ENCODE measurements around the gene SERPINA10. TPM values are rescaled to one million over a fixed set of nuclear protein-coding genes. Genes with fewer than 3 reads are reported as not detected.

The SERPINA10 gene
- total and polyA plus RNA-seq, 2 of the 13 experiments (the other 11 are each of a cell fraction or from before 2014, with no cell fraction given): 20.1 to 20.2 TPM

DNA sequence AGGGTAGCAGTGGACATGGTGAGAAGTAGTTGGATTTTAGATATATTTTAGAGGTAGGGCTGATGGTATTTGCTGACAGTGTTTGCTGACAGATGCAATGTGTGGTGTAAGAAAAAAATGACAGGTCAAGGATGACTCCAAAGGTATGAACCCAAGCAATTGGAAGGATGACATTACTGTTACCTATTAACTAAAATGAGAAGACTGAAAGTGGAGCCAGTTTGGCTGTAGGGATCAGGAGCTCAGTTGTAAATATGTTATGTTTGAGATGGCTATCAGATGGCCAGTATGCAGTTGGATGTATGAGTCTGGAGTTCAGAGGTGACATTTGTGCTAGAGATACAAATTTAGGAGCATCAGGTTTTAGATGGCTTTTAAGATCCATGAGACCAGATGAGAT, 47.5 kb upstream of the SERPINA10 start (continued):
- TF ChIP-seq GATA4 (IDR thresholded peaks at IDR 0.05; ENCODE audit: borderline replicate concordance, low read depth) (peak; percentile 63; the same call in 1 of the 2 replicates), TCF12 (IDR thresholded peaks at IDR 0.05) (no peak), TCF12 (CRISPR knock-in tag; IDR thresholded peaks at IDR 0.05) (peak; percentile 51; the same call in 1 of the 2 replicates), ZNF335 (CRISPR knock-in tag; IDR thresholded peaks at IDR 0.05) (peak; percentile 34; the same call in 1 of the 2 replicates), HDAC1 (CRISPR knock-in tag; IDR thresholded peaks at IDR 0.05) (peak; percentile 90), EP300 (IDR thresholded peaks at IDR 0.05; ENCODE audit: low read depth in 2 of 2, low read length in 2 of 2) (peak in 1 of 2 experiments; percentile 93; a peak in 2 of 4 replicates), EP300 (CRISPR knock-in tag; IDR thresholded peaks at IDR 0.05; ENCODE audit: borderline replicate concordance) (peak; percentile 54; the same call in 1 of the 2 replicates), TCF7 (IDR thresholded peaks at IDR 0.05; ENCODE audit: low read depth) (peak; percentile 66), ZNF230 (CRISPR knock-in tag; IDR thresholded peaks at IDR 0.05) (no peak), MED8 (CRISPR knock-in tag; IDR thresholded peaks at IDR 0.05; ENCODE audit: insufficient replicate concordance) (peak; percentile 31), KLF6 (CRISPR knock-in tag; IDR thresholded peaks at IDR 0.05) (peak; percentile 29; the same call in 1 of the 2 replicates), TRIM24 (CRISPR knock-in tag; IDR thresholded peaks at IDR 0.05) (no peak), GLI4 (CRISPR knock-in tag; IDR thresholded peaks at IDR 0.05; ENCODE audit: borderline replicate concordance) (no peak), SKI (IDR thresholded peaks at IDR 0.05; ENCODE audit: partially characterized antibody) (peak; percentile 64), FOXP4 (CRISPR knock-in tag; IDR thresholded peaks at IDR 0.05) (peak; percentile 93), ZNF724P (CRISPR knock-in tag; IDR thresholded peaks at IDR 0.05; ENCODE audit: borderline replicate concordance) (no peak), NKX3-1 (CRISPR knock-in tag; IDR thresholded peaks at IDR 0.05) (peak; percentile 48; the same call in 1 of the 2 replicates), GZF1 (CRISPR knock-in tag; IDR thresholded peaks at IDR 0.05) (no peak)
- TF ChIP-seq, protein P1, sequence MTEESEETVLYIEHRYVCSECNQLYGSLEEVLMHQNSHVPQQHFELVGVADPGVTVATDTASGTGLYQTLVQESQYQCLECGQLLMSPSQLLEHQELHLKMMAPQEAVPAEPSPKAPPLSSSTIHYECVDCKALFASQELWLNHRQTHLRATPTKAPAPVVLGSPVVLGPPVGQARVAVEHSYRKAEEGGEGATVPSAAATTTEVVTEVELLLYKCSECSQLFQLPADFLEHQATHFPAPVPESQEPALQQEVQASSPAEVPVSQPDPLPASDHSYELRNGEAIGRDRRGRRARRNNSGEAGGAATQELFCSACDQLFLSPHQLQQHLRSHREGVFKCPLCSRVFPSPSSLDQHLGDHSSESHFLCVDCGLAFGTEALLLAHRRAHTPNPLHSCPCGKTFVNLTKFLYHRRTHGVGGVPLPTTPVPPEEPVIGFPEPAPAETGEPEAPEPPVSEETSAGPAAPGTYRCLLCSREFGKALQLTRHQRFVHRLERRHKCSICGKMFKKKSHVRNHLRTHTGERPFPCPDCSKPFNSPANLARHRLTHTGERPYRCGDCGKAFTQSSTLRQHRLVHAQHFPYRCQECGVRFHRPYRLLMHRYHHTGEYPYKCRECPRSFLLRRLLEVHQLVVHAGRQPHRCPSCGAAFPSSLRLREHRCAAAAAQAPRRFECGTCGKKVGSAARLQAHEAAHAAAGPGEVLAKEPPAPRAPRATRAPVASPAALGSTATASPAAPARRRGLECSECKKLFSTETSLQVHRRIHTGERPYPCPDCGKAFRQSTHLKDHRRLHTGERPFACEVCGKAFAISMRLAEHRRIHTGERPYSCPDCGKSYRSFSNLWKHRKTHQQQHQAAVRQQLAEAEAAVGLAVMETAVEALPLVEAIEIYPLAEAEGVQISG (CRISPR knock-in tag; IDR thresholded peaks at IDR 0.05): 0 out of 2 replicates have a peak, but pooled peaks have one; percentile 20
- TF ChIP-seq, protein P2, sequence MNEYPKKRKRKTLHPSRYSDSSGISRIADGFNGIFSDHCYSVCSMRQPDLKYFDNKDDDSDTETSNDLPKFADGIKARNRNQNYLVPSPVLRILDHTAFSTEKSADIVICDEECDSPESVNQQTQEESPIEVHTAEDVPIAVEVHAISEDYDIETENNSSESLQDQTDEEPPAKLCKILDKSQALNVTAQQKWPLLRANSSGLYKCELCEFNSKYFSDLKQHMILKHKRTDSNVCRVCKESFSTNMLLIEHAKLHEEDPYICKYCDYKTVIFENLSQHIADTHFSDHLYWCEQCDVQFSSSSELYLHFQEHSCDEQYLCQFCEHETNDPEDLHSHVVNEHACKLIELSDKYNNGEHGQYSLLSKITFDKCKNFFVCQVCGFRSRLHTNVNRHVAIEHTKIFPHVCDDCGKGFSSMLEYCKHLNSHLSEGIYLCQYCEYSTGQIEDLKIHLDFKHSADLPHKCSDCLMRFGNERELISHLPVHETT (CRISPR knock-in tag; conservative IDR thresholded peaks at IDR 0.05): 0 out of 2 replicates have a peak, but pooled peaks have one; percentile 29
- TF ChIP-seq, protein P3, sequence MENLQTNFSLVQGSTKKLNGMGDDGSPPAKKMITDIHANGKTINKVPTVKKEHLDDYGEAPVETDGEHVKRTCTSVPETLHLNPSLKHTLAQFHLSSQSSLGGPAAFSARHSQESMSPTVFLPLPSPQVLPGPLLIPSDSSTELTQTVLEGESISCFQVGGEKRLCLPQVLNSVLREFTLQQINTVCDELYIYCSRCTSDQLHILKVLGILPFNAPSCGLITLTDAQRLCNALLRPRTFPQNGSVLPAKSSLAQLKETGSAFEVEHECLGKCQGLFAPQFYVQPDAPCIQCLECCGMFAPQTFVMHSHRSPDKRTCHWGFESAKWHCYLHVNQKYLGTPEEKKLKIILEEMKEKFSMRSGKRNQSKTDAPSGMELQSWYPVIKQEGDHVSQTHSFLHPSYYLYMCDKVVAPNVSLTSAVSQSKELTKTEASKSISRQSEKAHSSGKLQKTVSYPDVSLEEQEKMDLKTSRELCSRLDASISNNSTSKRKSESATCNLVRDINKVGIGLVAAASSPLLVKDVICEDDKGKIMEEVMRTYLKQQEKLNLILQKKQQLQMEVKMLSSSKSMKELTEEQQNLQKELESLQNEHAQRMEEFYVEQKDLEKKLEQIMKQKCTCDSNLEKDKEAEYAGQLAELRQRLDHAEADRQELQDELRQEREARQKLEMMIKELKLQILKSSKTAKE (CRISPR knock-in tag; IDR thresholded peaks at IDR 0.05; ENCODE audit: borderline replicate concordance): peak; percentile 71; the same call in 1 of the 2 replicates

Data from HepG2 (cell line).